ENCODE data around the gene JAK3. TPM values are rescaled to one million over a fixed set of nuclear protein-coding genes. Genes with fewer than 3 reads are reported as not detected.
A peak's percentile ranks its signal among the peaks of the same experiment; 100 is the strongest.
"Not testable (repeated sequence)": the region's sequence is repeated elsewhere in the genome, so short reads cannot be mapped to it uniquely, and the experiment has no call there.

Gene JAK3
- total RNA-seq (100 to 1,000 TPM; 132 to 135 TPM), polyA plus RNA-seq (10 to 100 TPM; 74.6 to 96.2 TPM)

GRCh38 chr19:17847538-17848366, at the start of gene JAK3:
Gene JAK3 (minus strand): TSS chr19:17847982. CDS start chr19:17844417, 3,565 bp downstream.
- H3K4me3 ChIP-seq (ENCODE audit: low read length in 2 of 2) = peak within 1 kb of the TSS; percentile 52 to 76
- intact Hi-C loops (cut with micrococcal nuclease) = loop anchor here (1.0 kb wide), 1 partner anchor 44 kb away; no protein-coding TSS in a partner anchor
- CTCF ChIA-PET (ENCODE audit: partially characterized antibody) = interaction anchor here (0.6 to 4.9 kb wide), 11 partner anchors 8 to 91 kb away, joined by 3 to 49 read pairs (median 4); partner anchors contain the start of genes CCDC124 and RPL18A

GRCh38 chr19:17893766-17894165, 46.0 kb upstream of the JAK3 start:
- Histone ChIP-seq H3K27me3 (ENCODE audit: insufficient read depth, low read length) (no peaks in the 10 kb centered on the region), H3K9me3 (ENCODE audit: control insufficient read depth in 1 of 2, low read length in 2 of 2) (no peaks in the 10 kb centered on the region), H3K4me3 (ENCODE audit: low read length in 2 of 2) (no peak overlapping the region), H3K36me3 (ENCODE audit: insufficient read depth, low read length) (no peaks in the 10 kb centered on the region), H3K4me1 (ENCODE audit: insufficient read depth, low read length) (no peaks in the 10 kb centered on the region), H3K27ac (ENCODE audit: low read depth, low read length) (no peak overlapping the region)
- Mint-ChIP-seq H3K36me3 (peaks cover 3 to 4% of the 10 kb centered on the region in 2 donors), H3K27ac (no peak overlapping the region), H3K27me3 (peaks cover under 1 to 4% of the 10 kb centered on the region in 2 donors), H3K9me3 (no peaks in the 10 kb centered on the region), H3K4me3 (no peak overlapping the region), H3K4me1 (no peaks in the 10 kb centered on the region)
- POLR2A ChIA-PET (ENCODE audit: partially characterized antibody) = no interaction called here
- CTCF ChIA-PET (ENCODE audit: partially characterized antibody) = no interaction called here
- intact Hi-C loops (cut with micrococcal nuclease) = no loop called here
- no peak for DNase-seq

More at GRCh38 chr19:17847538-17848366, at the start of gene JAK3:
- Mint-ChIP-seq H3K27ac (peak within 1 kb of the TSS; percentile 95 to 98 (median 97)), H3K4me1 (peaks cover 39 to 80% (median 59%) of the 10 kb centered on the region in 4 donors), H3K27me3 (no peaks in the 10 kb centered on the region), H3K4me3 (peak within 1 kb of the TSS; percentile 91 to 98 (median 94)), H3K36me3 (peaks cover 9 to 19% of the 10 kb centered on the region in 2 donors), H3K9me3 (no peaks in the 10 kb centered on the region)
- peaks cover 16% of the 10 kb centered on the region for H3K36me3 ChIP-seq (ENCODE audit: insufficient read depth, low read length)
- POLR2A ChIA-PET (ENCODE audit: partially characterized antibody) = interaction anchor here (0.6 to 7.1 kb wide), 18 partner anchors 9 to 434 kb away, joined by 3 to 60 read pairs (median 4); partner anchors contain the start of genes CCDC124, FCHO1, JUND and MAP1S
- H3K4me1 ChIP-seq (ENCODE audit: insufficient read depth, low read length) = peaks cover 76% of the 10 kb centered on the region
- H3K27me3 ChIP-seq (ENCODE audit: insufficient read depth, low read length) = no peaks in the 10 kb centered on the region
- peak within 1 kb of the TSS; percentile 91 for H3K27ac ChIP-seq (ENCODE audit: low read depth, low read length)
- peak; percentile 80 to 91 (median 84) for DNase-seq
- no peaks in the 10 kb centered on the region for H3K9me3 ChIP-seq (ENCODE audit: control insufficient read depth in 1 of 2, low read length in 2 of 2)

GRCh38 chr19:17889609-17890214, 41.9 kb upstream of the JAK3 start:
- no peak for DNase-seq
- no peaks in the 10 kb centered on the region for H3K9me3 ChIP-seq (ENCODE audit: control insufficient read depth in 1 of 2, low read length in 2 of 2)
- H3K9me3 Mint-ChIP-seq = no peaks in the 10 kb centered on the region
- intact Hi-C loops (cut with micrococcal nuclease) = no loop called here
- no peaks in the 10 kb centered on the region for H3K4me1 Mint-ChIP-seq
- no peak overlapping the region for H3K27ac Mint-ChIP-seq
- H3K27ac ChIP-seq (ENCODE audit: low read depth, low read length) = no peak overlapping the region
- no peaks in the 10 kb centered on the region for H3K36me3 ChIP-seq (ENCODE audit: insufficient read depth, low read length)
- no peaks in the 10 kb centered on the region for H3K27me3 Mint-ChIP-seq
- H3K36me3 Mint-ChIP-seq = peaks cover 3 to 8% of the 10 kb centered on the region in 2 donors
- ChIA-PET POLR2A (ENCODE audit: partially characterized antibody) (no interaction called here), CTCF (ENCODE audit: partially characterized antibody) (no interaction called here)
- H3K4me3 Mint-ChIP-seq = no peak overlapping the region
- no peaks in the 10 kb centered on the region for H3K4me1 ChIP-seq (ENCODE audit: insufficient read depth, low read length)
- no peak overlapping the region for H3K4me3 ChIP-seq (ENCODE audit: low read length in 2 of 2)
- no peaks in the 10 kb centered on the region for H3K27me3 ChIP-seq (ENCODE audit: insufficient read depth, low read length)

GRCh38 chr19:17888260-17888659, 40.5 kb upstream of the JAK3 start:
- no peak overlapping the region for H3K27ac ChIP-seq (ENCODE audit: low read depth, low read length)
- intact Hi-C loops (cut with micrococcal nuclease) = no loop called here
- no peaks in the 10 kb centered on the region for H3K27me3 ChIP-seq (ENCODE audit: insufficient read depth, low read length)
- H3K36me3 ChIP-seq (ENCODE audit: insufficient read depth, low read length) = no peaks in the 10 kb centered on the region
- Mint-ChIP-seq H3K4me3 (no peak overlapping the region), H3K27ac (no peak overlapping the region), H3K9me3 (no peaks in the 10 kb centered on the region), H3K27me3 (no peaks in the 10 kb centered on the region), H3K36me3 (peaks cover 2 to 8% of the 10 kb centered on the region in 2 donors), H3K4me1 (no peaks in the 10 kb centered on the region)
- H3K9me3 ChIP-seq (ENCODE audit: control insufficient read depth in 1 of 2, low read length in 2 of 2) = no peaks in the 10 kb centered on the region
- no peak for DNase-seq
- ChIA-PET CTCF (ENCODE audit: partially characterized antibody) (interaction anchor here (1.0 kb wide), 1 partner anchor 29 kb away, joined by 3 read pairs; the partner anchor contains the start of gene RPL18A), POLR2A (ENCODE audit: partially characterized antibody) (interaction anchor here (1.5 kb wide), 1 partner anchor 17 kb away, joined by 5 read pairs; the partner anchor contains the start of gene SLC5A5)
- H3K4me3 ChIP-seq (ENCODE audit: low read length in 2 of 2) = no peak overlapping the region
- H3K4me1 ChIP-seq (ENCODE audit: insufficient read depth, low read length) = no peaks in the 10 kb centered on the region

- H3K36me3 ChIP-seq (ENCODE audit: insufficient read depth, low read length); POLR2A ChIA-PET (ENCODE audit: partially characterized antibody); H3K27me3 ChIP-seq (ENCODE audit: insufficient read depth, low read length); H3K27ac ChIP-seq (ENCODE audit: low read depth, low read length); H3K4me1 ChIP-seq (ENCODE audit: insufficient read depth, low read length); H3K4me3 ChIP-seq (ENCODE audit: low read length in 2 of 2); H3K4me1 Mint-ChIP-seq; CTCF ChIA-PET (ENCODE audit: partially characterized antibody); intact Hi-C loops (cut with micrococcal nuclease); H3K27ac Mint-ChIP-seq; H3K36me3 Mint-ChIP-seq; H3K9me3 ChIP-seq (ENCODE audit: control insufficient read depth in 1 of 2, low read length in 2 of 2); H3K27me3 Mint-ChIP-seq; H3K4me3 Mint-ChIP-seq; DNase-seq; H3K9me3 Mint-ChIP-seq: not testable (repeated sequence)
These were observed 39.4 kb upstream of the JAK3 start for GRCh38 chr19:17887221-17887620.

- Histone ChIP-seq H3K4me1 (ENCODE audit: insufficient read depth, low read length) (no peaks in the 10 kb centered on the region), H3K4me3 (ENCODE audit: low read length in 2 of 2) (no peak overlapping the region), H3K9me3 (ENCODE audit: control insufficient read depth in 1 of 2, low read length in 2 of 2) (no peaks in the 10 kb centered on the region), H3K27me3 (ENCODE audit: insufficient read depth, low read length) (no peaks in the 10 kb centered on the region), H3K27ac (ENCODE audit: low read depth, low read length) (no peak overlapping the region), H3K36me3 (ENCODE audit: insufficient read depth, low read length) (no peaks in the 10 kb centered on the region)
- H3K36me3 Mint-ChIP-seq = peaks cover 2 to 8% of the 10 kb centered on the region in 2 donors
- no peaks in the 10 kb centered on the region for H3K4me1 Mint-ChIP-seq
- POLR2A ChIA-PET (ENCODE audit: partially characterized antibody) = no interaction called here
- H3K4me3 Mint-ChIP-seq = no peak overlapping the region
- intact Hi-C loops (cut with micrococcal nuclease) = no loop called here
- no peak for DNase-seq
- H3K27ac Mint-ChIP-seq = no peak overlapping the region
- H3K27me3 Mint-ChIP-seq = no peaks in the 10 kb centered on the region
- CTCF ChIA-PET (ENCODE audit: partially characterized antibody) = no interaction called here
- no peaks in the 10 kb centered on the region for H3K9me3 Mint-ChIP-seq
These were observed 38.7 kb upstream of the JAK3 start for GRCh38 chr19:17886515-17886914.

- Mint-ChIP-seq H3K27ac (peak overlapping the region in 1 of 7 donors; percentile 57), H3K36me3 (peaks cover 0 to 4% of the 10 kb centered on the region in 2 donors), H3K4me3 (no peak overlapping the region), H3K9me3 (no peaks in the 10 kb centered on the region), H3K27me3 (no peaks in the 10 kb centered on the region), H3K4me1 (peaks cover 0 to 4% (median 0%) of the 10 kb centered on the region in 4 donors)
- H3K4me3 ChIP-seq (ENCODE audit: low read length in 2 of 2) = no peak overlapping the region
- POLR2A ChIA-PET (ENCODE audit: partially characterized antibody) = no interaction called here
- H3K36me3 ChIP-seq (ENCODE audit: insufficient read depth, low read length) = no peaks in the 10 kb centered on the region
- no peak overlapping the region for H3K27ac ChIP-seq (ENCODE audit: low read depth, low read length)
- intact Hi-C loops (cut with micrococcal nuclease) = no loop called here
- no peaks in the 10 kb centered on the region for H3K9me3 ChIP-seq (ENCODE audit: control insufficient read depth in 1 of 2, low read length in 2 of 2)
- DNase-seq = no peak
- H3K27me3 ChIP-seq (ENCODE audit: insufficient read depth, low read length) = no peaks in the 10 kb centered on the region
- CTCF ChIA-PET (ENCODE audit: partially characterized antibody) = no interaction called here
- H3K4me1 ChIP-seq (ENCODE audit: insufficient read depth, low read length) = no peaks in the 10 kb centered on the region
These were observed 36.0 kb upstream of the JAK3 start for GRCh38 chr19:17883627-17884410.

Measured in CD4-positive, alpha-beta memory T cell (primary cell).